GM10847 (cell line): ENCODE data around the gene COL5A1.

ENCODE experiments used
- POLR2A ChIP-seq: IDR thresholded peaks from 2 replicates; pipeline ENCODE4 v1.6.1; 2011; ENCODE audit not compliant: insufficient read length; ENCODE audit errors: extremely low read depth

Gene COL5A1

DNA sequence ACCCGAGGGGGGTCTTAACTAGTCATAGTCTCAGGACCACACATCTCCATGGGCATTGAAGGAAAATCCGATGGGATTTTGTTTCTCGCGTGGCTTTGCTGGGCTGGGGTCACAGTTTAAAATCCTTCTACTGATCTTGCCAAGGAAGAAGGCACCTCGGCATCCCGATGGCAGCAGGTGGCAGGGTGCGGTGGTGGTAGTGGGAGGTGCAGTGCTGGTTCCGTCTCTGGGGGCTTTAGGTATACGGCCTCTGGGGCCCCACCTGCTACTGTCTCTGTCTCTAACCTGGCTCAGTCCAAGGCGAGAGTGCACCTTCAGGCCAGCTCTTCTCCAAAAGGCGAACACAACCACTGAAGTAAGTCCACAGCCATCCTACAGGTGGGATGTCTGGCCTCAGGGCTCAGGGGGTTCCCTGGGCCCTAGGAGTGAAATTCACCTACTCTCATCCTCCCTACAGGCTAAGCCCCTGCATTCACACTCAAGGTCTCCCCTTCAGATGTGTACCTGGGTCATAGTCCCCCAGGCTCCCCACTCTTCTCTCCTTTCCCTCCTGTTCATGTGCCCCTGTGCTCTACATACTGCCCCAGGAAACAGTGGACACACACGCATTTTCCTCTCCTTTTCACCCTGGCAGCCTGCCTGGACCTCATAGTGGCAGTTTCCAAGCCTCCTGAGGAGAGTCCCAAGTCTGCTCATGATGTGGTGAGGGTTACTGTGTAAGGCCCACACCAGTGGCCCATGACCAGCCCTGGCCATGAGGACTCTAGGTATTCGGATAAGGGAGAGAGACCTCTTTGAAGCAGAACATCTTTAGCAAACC is 238.3 kb downstream of the COL5A1 start:
- TF ChIP-seq POLR2A, result no peak

DNA sequence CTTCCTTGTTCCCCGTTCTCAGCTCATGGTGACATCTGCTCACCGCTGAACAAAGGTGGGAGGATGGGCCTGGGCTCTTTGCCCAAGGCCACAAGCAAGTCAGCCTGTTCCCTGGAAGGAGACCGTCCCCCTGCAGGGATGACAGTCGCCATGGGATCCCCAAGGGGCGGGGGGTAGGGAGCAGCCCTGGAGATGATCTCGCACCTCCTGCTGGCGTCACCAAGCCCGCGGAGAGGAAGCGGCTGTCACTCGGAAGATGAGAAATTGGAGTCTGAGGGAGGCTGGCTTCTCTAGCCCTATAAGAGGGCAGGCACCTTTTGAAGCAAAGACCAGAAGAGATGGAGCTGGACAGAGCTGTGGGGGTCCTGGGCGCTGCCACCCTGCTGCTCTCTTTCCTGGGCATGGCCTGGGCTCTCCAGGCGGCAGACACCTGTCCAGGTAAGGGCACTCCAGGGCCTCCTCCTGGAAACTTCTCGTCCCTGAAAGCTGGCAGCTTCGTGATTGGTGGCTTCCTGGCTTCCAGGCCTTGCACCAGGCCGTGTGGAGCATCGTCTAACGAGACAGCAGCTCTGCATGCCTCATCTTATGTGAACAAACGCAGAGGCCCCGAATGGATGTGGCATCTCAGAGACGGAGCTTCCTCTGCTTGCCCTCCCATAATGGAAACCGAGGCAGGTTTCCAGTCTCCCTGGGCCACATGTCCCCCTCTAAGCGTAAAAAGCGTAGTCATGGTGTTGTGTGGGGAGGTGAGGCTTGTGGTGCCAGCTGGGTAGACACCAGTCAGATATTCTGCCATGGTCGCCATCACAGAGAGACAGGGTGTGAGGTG is 239.1 kb downstream of the COL5A1 start, which contains the start of gene FCN2:
Gene FCN2 (plus strand): TSS at position 327 of the 829 bp plus-strand sequence. CDS start 12 bp downstream, at position 339.
- no peak for TF ChIP-seq POLR2A

DNA sequence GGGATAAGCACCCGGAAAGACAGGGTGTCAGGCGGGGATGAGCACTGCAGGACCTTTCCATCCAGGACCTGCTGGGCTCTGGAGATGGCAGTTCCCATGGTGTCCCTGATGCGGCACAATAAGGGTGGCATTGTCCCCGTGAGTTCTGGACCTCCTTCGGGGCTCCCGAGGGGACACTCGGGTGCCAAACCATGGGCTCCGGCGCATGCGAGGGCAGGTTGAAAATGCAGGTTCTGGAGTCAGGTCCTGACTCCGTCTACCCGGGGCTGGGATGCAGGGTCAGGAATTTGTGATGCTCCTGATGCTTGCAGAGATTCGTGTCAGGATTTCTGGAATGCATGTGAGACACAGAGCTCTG is 239.7 kb downstream of the COL5A1 start:
- TF ChIP-seq POLR2A, result no peak

DNA sequence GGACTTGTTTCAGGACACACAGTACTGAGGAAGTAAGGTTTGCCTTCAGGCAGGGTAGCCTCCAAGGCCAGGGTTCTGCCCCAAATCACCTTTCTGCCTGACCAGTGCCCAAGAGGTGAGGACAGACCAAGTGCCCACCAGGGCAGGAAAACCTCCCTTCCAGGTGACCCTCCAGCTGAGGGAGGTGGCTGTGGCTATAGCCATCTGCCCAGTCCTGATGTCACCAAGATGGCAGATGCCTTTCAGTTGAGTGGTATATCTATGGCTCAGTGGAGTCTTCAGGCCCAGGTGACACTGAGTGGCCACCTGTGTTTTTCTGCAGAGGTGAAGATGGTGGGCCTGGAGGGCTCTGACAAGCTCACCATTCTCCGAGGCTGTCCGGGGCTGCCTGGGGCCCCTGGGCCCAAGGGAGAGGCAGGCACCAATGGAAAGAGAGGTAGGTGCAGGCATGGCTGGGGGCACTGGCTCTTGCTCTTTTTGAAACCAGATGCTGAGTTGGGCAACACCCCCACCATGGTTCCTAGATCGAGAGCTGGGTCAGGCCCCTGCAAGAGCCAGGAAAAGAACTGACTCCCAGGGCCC is 240.7 kb downstream of the COL5A1 start:
- TF ChIP-seq POLR2A, result no peak

DNA sequence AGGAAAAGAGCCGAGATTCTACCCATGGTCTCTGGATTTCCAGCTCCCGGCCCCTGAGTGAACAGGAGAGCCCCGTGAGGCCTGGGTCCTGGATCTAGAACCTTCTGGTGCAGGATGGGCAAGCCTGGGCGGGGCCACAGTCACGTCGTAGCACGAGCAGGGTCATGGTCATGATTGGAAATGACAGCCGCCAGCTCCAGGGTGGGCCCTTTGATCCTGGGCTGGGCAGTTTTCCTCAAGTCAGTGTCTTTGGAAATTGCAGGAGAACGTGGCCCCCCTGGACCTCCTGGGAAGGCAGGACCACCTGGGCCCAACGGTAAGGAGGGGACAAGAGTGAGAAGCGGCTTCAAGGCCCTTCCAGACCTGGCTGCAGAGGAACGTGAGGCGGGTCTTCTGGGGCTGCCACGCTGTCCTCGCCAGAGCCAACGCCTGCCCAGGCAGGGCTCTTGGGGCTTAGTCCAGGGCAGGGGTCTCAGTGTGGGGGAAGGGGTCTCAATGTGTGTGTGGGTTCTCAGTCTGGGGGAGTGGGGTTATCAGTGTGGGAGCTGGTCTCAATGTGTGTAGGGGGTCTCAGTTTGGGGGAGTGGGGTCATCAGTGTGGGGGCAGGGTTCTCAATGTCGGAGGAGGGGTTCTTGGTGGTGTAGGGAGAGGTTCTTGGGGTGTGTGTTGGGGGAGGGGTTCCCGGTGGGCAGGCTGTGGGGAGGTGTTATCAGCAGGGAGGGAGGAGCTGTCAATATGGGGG is 241.6 kb downstream of the COL5A1 start:
- no peak for TF ChIP-seq POLR2A

DNA sequence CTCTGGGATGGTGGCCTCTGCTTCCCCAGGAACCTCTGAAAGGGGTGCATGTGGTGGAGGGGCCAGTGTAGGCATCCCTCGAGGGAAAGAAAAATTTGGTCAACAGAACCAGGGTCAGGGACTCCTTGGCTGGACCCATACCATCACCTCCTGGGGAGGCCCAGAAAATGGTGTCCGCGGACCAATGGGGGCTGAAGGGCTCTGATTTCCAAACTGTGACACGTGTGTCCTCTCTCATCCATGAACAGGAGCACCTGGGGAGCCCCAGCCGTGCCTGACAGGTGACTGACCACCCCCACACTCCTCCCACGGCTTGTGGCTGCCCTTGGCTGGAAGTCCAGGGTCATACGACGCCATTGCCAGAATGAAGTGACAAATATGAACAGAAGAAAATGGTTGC is 242.9 kb downstream of the COL5A1 start:
- no peak for TF ChIP-seq POLR2A

DNA sequence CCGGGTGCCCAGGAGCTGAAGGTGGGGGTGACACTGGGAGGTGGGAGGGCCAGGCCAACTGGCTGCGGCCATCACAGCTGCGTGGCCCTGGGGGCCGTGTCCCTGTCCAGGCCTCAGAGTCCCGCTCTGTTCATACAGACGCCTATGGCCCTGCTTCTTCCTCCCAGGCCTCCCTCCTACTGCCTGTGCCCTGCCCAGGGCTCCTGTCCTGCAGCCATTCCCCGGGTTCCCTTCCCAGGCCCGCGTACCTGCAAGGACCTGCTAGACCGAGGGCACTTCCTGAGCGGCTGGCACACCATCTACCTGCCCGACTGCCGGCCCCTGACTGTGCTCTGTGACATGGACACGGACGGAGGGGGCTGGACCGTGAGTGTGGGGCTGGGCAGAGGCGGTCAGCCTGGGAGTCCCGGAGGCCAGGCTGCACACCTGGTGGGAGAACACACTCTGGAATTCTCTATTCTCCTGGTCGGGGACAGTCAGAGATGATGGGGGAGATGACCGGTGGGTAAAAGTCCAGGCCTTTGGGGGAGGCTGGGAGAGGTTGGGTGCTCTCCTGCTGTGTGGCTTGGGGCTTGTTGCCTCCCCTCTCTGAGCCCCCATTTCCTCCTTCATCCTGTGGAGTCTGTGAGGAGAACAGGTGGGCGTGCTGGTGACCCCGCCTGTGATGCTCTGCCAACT is 243.5 kb downstream of the COL5A1 start:
- no peak for TF ChIP-seq POLR2A

DNA sequence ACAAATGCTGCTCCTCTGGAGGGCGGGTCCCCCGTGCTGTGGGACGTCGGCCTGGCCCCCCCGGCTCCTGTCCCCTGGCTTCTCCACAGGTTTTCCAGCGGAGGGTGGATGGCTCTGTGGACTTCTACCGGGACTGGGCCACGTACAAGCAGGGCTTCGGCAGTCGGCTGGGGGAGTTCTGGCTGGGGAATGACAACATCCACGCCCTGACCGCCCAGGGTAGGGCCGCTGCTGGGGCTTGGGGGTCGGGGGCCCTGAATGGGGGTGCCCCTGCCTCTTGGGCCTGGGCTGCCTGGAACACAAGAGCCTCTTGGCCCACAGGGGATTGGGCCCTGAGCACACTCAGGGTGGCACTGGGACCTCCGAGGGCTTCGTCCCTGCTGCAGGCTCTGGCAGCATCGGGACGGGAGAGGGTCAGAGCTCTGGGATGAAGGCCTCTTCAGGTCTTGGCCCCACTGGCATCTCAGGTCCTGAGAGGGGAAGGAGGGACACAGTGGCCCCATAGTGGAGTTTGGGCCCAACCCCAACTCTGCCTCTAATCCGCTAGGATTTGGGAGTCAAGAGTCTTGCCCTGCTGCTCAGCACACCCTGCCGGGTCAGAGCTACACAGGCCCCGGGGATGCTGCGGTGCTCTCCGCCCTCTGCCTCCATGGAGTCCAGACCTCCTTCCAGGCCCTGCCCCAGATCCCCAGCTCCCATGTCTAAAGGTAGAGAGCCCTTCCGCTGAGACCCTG is 244.2 kb downstream of the COL5A1 start:
- TF ChIP-seq POLR2A, result no peak

DNA sequence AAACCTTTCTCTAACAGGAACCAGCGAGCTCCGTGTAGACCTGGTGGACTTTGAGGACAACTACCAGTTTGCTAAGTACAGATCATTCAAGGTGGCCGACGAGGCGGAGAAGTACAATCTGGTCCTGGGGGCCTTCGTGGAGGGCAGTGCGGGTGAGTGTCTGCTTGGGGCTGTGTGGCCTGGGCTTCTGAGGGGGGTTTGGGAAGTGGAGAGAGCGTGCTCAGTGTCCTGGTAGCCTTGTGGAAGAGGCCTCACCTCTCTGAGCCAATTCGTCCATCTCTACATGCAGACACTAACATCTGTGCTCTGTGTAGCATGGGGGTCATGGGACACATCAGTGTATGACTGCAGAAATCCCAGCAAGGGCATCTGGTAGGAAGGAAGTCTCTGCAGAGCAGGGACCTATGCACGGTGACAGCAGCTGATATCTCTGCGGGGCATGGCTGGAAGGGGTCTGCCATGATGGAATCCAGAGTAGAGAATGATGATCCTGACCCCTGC is 244.9 kb downstream of the COL5A1 start:
- no peak for TF ChIP-seq POLR2A

DNA sequence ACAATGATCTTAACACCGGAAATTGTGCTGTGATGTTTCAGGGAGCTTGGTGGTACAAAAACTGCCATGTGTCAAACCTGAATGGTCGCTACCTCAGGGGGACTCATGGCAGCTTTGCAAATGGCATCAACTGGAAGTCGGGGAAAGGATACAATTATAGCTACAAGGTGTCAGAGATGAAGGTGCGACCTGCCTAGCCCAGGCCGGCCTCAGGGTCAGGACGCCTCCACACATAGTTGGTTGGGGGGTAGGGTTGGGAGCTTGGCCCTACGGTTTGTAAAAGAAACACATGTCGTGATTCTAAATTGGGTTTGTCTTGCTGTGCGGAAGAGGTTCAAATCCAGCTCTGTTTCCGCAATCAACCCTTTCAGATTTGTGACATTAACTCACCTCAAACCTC is 245.6 kb downstream of the COL5A1 start:
- no peak for TF ChIP-seq POLR2A

DNA sequence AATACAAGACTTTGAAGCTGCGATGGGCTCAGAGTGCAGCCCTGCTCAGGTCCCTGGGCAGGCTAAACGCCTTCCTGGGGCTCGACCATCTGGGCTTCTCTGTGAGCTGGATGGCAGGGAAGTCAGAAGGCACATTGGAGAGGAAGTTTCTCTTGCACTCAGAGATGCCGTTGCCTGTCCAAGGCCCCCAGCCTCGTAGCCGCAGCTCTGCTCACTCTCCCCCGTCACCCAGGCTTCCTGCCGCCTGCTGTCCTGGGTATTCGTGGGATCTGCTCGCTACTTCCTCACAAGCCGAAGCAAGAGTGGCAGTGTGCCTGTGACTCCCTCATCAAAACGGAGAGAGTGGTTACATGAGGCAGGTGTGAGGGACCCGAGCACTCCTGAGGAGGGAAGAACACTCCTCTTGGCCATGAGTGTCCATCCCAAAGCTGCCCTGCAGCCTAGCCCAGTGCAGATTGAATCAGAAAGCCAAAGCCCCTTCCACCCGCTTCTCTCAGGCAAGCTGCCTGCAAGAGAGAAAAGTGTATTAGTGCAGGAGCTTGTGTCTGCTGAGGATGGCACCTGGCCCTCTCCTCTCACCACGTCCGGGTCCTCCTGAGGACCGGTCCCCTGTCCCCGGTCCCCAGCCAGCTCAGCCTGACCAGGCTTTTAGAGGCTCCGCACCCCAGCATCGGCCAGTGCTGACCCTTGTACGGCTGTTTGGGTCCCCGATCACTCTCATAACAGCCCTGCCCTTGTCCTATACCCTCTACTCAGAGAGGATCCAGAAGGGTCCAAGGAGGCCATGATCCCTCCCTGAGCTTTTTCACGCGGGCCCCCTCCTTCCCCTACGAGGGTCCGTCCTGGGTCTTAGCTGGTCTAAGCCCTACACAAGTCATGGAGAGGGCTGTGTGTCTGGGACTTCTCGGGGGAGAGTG is 246.3 kb downstream of the COL5A1 start:
- TF ChIP-seq POLR2A, result no peak

DNA sequence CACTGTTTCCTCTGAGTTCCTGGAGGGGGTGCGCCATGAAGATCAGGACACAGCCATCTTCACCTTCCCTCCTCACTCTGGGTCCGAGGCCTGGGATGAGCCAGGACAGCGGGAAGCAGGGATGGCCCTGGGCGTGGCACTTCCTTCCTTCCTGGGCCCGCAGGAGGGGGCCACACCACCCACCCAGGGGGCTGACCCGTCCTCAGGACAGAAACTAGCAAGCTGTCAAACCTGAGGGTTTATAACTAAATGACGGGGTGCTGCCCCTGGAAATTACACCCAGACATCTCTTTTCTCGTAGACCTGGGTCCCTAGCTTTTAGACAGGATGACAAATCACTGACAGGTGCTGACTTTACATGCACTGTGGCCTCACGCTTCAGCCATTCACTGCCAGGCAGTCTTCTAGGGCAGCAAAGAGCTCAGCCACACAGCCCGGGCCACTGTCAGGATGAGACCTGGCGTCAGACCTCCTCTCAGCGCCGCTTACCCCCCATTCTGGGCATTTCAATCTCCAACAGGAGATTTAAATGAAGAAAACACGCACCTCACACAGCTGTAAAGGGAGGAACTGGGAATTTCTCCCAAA is 247.1 kb downstream of the COL5A1 start:
- no peak for TF ChIP-seq POLR2A
